ENCODE measurements around the gene CLCF1.

CLCF1 gene

GRCh38 chr11:67418476-67419281, 45.3 kb upstream of the CLCF1 start:
- no peak for DNase-seq (ENCODE audit: extremely low read depth, low read depth)
- TF ChIP-seq, protein P1, sequence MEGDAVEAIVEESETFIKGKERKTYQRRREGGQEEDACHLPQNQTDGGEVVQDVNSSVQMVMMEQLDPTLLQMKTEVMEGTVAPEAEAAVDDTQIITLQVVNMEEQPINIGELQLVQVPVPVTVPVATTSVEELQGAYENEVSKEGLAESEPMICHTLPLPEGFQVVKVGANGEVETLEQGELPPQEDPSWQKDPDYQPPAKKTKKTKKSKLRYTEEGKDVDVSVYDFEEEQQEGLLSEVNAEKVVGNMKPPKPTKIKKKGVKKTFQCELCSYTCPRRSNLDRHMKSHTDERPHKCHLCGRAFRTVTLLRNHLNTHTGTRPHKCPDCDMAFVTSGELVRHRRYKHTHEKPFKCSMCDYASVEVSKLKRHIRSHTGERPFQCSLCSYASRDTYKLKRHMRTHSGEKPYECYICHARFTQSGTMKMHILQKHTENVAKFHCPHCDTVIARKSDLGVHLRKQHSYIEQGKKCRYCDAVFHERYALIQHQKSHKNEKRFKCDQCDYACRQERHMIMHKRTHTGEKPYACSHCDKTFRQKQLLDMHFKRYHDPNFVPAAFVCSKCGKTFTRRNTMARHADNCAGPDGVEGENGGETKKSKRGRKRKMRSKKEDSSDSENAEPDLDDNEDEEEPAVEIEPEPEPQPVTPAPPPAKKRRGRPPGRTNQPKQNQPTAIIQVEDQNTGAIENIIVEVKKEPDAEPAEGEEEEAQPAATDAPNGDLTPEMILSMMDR (IDR thresholded peaks at IDR 0.05; ENCODE audit: low read depth, low read length, missing control alignments): no peak

GRCh38 chr11:67417425-67417824, 44.0 kb upstream of the CLCF1 start:
- H3K4me3 ChIP-seq (replicated peaks; ENCODE audit: low read depth, low read length): no peak overlapping the region
- TF ChIP-seq, protein P1 (IDR thresholded peaks at IDR 0.05; ENCODE audit: low read depth, low read length, missing control alignments): no peak
- no peak for DNase-seq (ENCODE audit: extremely low read depth, low read depth)

More at GRCh38 chr11:67418476-67419281, 45.3 kb upstream of the CLCF1 start:
- no peak overlapping the region for H3K4me3 ChIP-seq (replicated peaks; ENCODE audit: low read depth, low read length)

DNA sequence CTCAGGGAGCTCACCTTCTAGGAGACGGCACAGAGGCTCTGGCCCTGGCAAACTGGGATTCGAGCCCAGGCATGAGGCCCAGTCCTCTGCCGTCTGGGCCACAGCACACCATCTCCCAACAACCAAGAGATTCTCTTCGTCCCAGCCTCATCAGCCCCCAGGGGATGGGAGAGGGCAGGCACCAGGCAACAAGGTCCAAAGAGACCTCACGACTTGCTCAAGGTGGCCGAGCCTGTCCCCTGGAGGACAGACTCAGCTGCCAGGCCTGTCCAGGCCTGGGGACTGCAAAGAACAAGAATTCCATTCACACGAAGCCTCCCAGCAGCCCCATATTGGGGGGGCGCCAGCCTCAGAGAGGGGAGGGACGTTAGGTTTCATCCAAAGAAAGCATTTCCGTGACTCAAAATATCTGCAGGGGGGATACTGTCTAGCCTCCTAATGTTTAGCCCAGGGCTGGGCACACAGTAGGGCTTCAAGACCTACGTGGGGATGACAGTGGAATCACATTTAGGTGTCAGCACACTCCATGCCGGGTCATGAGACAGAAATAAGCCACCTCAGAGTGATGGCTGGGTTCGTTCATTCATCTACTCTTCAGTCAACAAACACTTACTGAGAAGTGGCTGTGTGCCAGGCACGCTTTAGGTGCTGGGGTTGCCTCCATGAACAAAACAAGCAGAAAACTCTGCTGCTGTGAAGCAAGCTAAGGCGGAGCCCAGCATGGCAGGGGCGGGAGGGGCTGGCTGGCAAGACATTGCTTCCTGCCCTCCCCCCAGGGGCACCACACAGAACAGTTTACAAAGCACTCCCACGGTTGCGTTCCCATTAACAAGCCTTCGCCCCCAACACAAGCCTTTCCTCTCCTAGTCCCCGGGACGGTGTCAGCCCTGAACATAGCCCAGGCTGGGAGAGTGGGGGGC, 43.3 kb upstream of the CLCF1 start:
- TF ChIP-seq, protein P1 (IDR thresholded peaks at IDR 0.05; ENCODE audit: low read depth, low read length, missing control alignments): no peak
- DNase-seq (ENCODE audit: extremely low read depth, low read depth): no peak
- H3K4me3 ChIP-seq (replicated peaks; ENCODE audit: low read depth, low read length): no peak overlapping the region

DNA sequence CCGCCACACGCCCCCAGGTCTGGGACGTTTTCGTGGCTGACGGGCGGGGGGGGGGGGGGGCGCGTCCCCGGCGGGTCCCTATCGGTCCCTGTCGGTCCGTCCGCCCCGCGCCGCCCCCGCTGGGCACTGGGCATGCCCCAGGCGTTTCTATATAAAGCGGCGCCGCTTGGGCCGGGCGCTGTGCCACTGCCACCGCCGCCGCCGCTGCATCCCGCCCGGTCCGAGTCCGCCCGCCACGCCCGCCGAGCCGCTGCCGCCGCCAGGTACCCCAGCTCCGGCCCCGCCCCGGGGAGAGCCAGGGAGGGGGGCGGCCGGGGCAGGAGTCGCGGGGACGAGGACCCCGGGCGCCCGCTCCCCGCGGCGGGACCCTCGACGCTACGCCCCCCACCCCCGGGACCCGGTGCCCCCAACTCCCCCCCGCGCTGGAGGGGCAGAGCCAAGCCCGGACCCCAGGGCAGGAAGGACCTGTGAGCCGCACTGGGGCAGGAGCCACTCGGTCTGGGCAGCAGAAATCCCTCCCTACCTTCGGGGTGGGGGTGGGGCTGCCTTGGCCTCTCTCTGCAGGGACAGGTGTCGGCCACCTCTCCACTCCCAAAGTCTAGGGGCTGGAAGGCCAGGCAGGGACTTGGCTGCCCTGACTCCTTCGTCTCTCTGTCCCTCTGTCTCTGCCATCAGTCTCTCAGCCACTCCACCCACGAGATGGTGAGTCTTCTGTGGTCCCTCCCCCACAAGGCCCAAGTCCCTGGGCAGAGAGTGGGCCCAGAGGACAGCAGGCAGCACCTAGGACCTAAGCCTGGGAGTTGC, 42.3 kb upstream of the CLCF1 start, which contains the start of gene CARNS1:
Gene CARNS1 (plus strand): TSS at position 178 of the 804 bp plus-strand sequence. CDS start 522 bp downstream, at position 700.
- TF ChIP-seq, protein P1 (IDR thresholded peaks at IDR 0.05; ENCODE audit: low read depth, low read length, missing control alignments): no peak
- H3K4me3 ChIP-seq (replicated peaks; ENCODE audit: low read depth, low read length): no peak within 1 kb of the TSS
- DNase-seq (ENCODE audit: extremely low read depth, low read depth): no peak

DNA sequence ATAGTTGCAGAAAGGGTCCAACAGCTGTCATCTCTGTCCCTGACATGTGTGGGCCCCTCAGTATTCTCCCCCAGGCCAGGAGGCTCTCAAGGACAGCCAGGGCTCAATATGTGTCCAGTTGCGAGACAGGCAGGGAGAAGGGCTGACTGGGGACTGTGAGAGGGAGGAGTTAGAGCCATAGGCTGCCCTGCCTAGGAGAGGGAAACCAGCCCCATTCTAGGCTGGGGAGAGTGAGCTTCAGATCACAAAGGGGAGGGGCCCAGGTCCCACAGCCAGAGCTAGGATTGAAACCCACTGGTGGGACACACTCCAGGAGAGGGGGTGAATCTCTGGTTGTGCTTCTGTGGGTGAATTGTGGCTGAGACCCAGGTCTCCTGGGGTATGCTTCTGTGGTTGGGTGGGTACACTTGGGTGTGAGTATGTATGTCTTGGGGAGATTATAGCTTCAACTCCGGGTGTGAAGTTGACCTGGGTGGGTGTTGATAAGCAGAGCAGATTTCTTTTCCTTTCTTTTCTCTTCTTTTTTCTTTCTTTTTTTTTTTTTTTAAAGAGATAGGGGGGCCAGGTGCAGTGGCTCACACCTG, 40.0 kb upstream of the CLCF1 start:
- no peak overlapping the region for H3K4me3 ChIP-seq (replicated peaks; ENCODE audit: low read depth, low read length)
- TF ChIP-seq, protein P1 (IDR thresholded peaks at IDR 0.05; ENCODE audit: low read depth, low read length, missing control alignments): no peak
- no peak for DNase-seq (ENCODE audit: extremely low read depth, low read depth)
